Right lobe of liver (tissue), 4 donors: ENCODE data around the gene BORCS5.

ENCODE experiments used
- POLR2A ChIP-seq: fragments of 450-650 bp; IDR thresholded peaks from one replicate; pipeline ENCODE4 v1.6.1; 2017; ENCODE audit warnings: antibody characterized with exemption, mild to moderate bottlenecking
- TF ChIP-seq, protein P1 (sequence below), 4 donors: fragments of 200-600 bp in 3 of 4; fragments of 450-650 bp in 1 of 4; IDR thresholded peaks; one replicate each; pipeline versions ENCODE4 v1.5.1 to v1.8.0; 2016 to 2022; ENCODE audit warnings: antibody characterized with exemption in 4 of 4, mild to moderate bottlenecking in 2 of 4
- donor health status: DM: no; HTN: no; CAD: no.
- donor health status: DM: no; HTN: no; CAD: no.
- donor health status: DM: no; HTN: yes; CAD: no.

GRCh38 chr12:12319451-12320183 is 37.3 kb upstream of the BORCS5 start:
- TF ChIP-seq, protein P1, sequence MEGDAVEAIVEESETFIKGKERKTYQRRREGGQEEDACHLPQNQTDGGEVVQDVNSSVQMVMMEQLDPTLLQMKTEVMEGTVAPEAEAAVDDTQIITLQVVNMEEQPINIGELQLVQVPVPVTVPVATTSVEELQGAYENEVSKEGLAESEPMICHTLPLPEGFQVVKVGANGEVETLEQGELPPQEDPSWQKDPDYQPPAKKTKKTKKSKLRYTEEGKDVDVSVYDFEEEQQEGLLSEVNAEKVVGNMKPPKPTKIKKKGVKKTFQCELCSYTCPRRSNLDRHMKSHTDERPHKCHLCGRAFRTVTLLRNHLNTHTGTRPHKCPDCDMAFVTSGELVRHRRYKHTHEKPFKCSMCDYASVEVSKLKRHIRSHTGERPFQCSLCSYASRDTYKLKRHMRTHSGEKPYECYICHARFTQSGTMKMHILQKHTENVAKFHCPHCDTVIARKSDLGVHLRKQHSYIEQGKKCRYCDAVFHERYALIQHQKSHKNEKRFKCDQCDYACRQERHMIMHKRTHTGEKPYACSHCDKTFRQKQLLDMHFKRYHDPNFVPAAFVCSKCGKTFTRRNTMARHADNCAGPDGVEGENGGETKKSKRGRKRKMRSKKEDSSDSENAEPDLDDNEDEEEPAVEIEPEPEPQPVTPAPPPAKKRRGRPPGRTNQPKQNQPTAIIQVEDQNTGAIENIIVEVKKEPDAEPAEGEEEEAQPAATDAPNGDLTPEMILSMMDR (IDR thresholded peaks at IDR 0.05) = no peak
- TF ChIP-seq POLR2A = no peak
